ENCODE measurements around the gene PRDM1.

The PRDM1 gene

GRCh38 chr6:106094261-106094963, 8.3 kb downstream of the PRDM1 start:
- in situ Hi-C loops (cut with MboI; ENCODE audit: low sequenced_read_pairs), result loop anchor here (25.0 kb wide), 1 partner anchor 307 kb away; no protein-coding TSS in a partner anchor

GRCh38 chr6:106094964-106095335, 8.8 kb downstream of the PRDM1 start:
- in situ Hi-C loops (cut with MboI; ENCODE audit: low sequenced_read_pairs), result loop anchor here (25.0 kb wide), 1 partner anchor 308 kb away; no protein-coding TSS in a partner anchor

- in situ Hi-C loops (cut with MboI; ENCODE audit: low sequenced_read_pairs), result loop anchor here (25.0 kb wide), 1 partner anchor 310 kb away; no protein-coding TSS in a partner anchor
Observed at GRCh38 chr6:106097411-106098231, 11.5 kb downstream of the PRDM1 start.

GRCh38 chr6:106098383-106099234, 12.5 kb downstream of the PRDM1 start:
- in situ Hi-C loops (cut with MboI; ENCODE audit: low sequenced_read_pairs), result loop anchor here (25.0 kb wide), 1 partner anchor 311 kb away; no protein-coding TSS in a partner anchor

GRCh38 chr6:106099235-106099537, 13.1 kb downstream of the PRDM1 start:
- in situ Hi-C loops (cut with MboI; ENCODE audit: low sequenced_read_pairs), result loop anchor here (25.0 kb wide), 1 partner anchor 312 kb away; no protein-coding TSS in a partner anchor

- in situ Hi-C loops (cut with MboI; ENCODE audit: low sequenced_read_pairs), result no loop called here
Observed at GRCh38 chr6:106100755-106101154, 14.6 kb downstream of the PRDM1 start.

- in situ Hi-C loops (cut with MboI; ENCODE audit: low sequenced_read_pairs), result no loop called here
Observed at GRCh38 chr6:106101466-106101865, 15.3 kb downstream of the PRDM1 start.

GRCh38 chr6:106102034-106102433, 15.9 kb downstream of the PRDM1 start:
- in situ Hi-C loops (cut with MboI; ENCODE audit: low sequenced_read_pairs), result no loop called here

- in situ Hi-C loops (cut with MboI; ENCODE audit: low sequenced_read_pairs), result no loop called here
Observed at GRCh38 chr6:106102967-106103727, 17.0 kb downstream of the PRDM1 start.

GRCh38 chr6:106103728-106104109, 17.6 kb downstream of the PRDM1 start:
- in situ Hi-C loops (cut with MboI; ENCODE audit: low sequenced_read_pairs), result no loop called here

- in situ Hi-C loops (cut with MboI; ENCODE audit: low sequenced_read_pairs), result no loop called here
Observed at GRCh38 chr6:106104476-106104875, 18.3 kb downstream of the PRDM1 start.

- in situ Hi-C loops (cut with MboI; ENCODE audit: low sequenced_read_pairs), result no loop called here
Observed at GRCh38 chr6:106104941-106105340, 18.8 kb downstream of the PRDM1 start.

- in situ Hi-C loops (cut with MboI; ENCODE audit: low sequenced_read_pairs), result no loop called here
Observed at GRCh38 chr6:106105493-106105892, 19.4 kb downstream of the PRDM1 start.

GRCh38 chr6:106106276-106107042, 20.3 kb downstream of the PRDM1 start:
- in situ Hi-C loops (cut with MboI; ENCODE audit: low sequenced_read_pairs), result no loop called here

- in situ Hi-C loops (cut with MboI; ENCODE audit: low sequenced_read_pairs), result no loop called here
Observed at GRCh38 chr6:106107043-106107613, 21.0 kb downstream of the PRDM1 start.

- in situ Hi-C loops (cut with MboI; ENCODE audit: low sequenced_read_pairs), result no loop called here
Observed at GRCh38 chr6:106108129-106108528, 22.0 kb downstream of the PRDM1 start.

- in situ Hi-C loops (cut with MboI; ENCODE audit: low sequenced_read_pairs), result no loop called here
Observed at GRCh38 chr6:106109029-106109428, 22.9 kb downstream of the PRDM1 start.

GRCh38 chr6:106110164-106110826, 24.2 kb downstream of the PRDM1 start:
- in situ Hi-C loops (cut with MboI; ENCODE audit: low sequenced_read_pairs), result no loop called here

GRCh38 chr6:106112433-106112832, 26.3 kb downstream of the PRDM1 start:
- in situ Hi-C loops (cut with MboI; ENCODE audit: low sequenced_read_pairs), result no loop called here

Data from HL-60/S4 treated with phorbol 12-myristate 13-acetate at 8.2 ng/mL for 4 days and 3 days (cell line).